ENCODE measurements around the gene KLHL36.

KLHL36 gene

GRCh38 chr16:84609563-84610177, 38.6 kb upstream of the KLHL36 start:
- Histone ChIP-seq H3K4me3 (ENCODE audit: low read length in 2 of 2) (no peak overlapping the region), H2AFZ (ENCODE audit: low read length) (no peak overlapping the region), H3K27me3 (ENCODE audit: control insufficient read depth in 3 of 3, insufficient read depth in 3 of 3, low read depth in 1 of 3, low read length in 3 of 3) (no peaks in the 10 kb centered on the region), H2BK120ac (ENCODE audit: low read depth, low read length) (no peak overlapping the region), H2BK12ac (ENCODE audit: low read length) (no peak overlapping the region), H4K91ac (ENCODE audit: low read depth, low read length, poor library complexity) (no peak overlapping the region), H3K14ac (ENCODE audit: low read length) (no peak overlapping the region), H3K9me3 (replicated peaks in 1 of 2; ENCODE audit: control insufficient read depth in 2 of 2, insufficient read depth in 1 of 2, low read depth in 1 of 2, low read length in 2 of 2) (peaks cover 2 to 32% of the 10 kb centered on the region in 2 donors), H3K79me1 (ENCODE audit: low read depth, low read length) (peaks cover 8% of the 10 kb centered on the region), H3K4me1 (ENCODE audit: control insufficient read depth in 2 of 2, insufficient read depth in 1 of 2, low read depth in 1 of 2, low read length in 2 of 2) (peaks cover 15 to 16% of the 10 kb centered on the region in 2 donors), H3K18ac (ENCODE audit: low read length) (no peak overlapping the region), H3K4me2 (ENCODE audit: insufficient read depth, low read length, poor library complexity, severe bottlenecking) (no peak overlapping the region), H3K36me3 (replicated peaks in 1 of 2; ENCODE audit: control insufficient read depth in 2 of 2, insufficient read depth in 2 of 2, low read length in 2 of 2) (peaks cover 19 to 94% of the 10 kb centered on the region in 2 donors), H3K23ac (ENCODE audit: low read depth, low read length, poor library complexity) (no peak overlapping the region), H2AK5ac (ENCODE audit: low read depth, low read length) (no peak overlapping the region), H2BK5ac (ENCODE audit: low read length) (no peak overlapping the region), H3K9ac (ENCODE audit: low read depth, low read length, poor library complexity) (no peak overlapping the region), H4K8ac (ENCODE audit: low read depth, low read length) (no peak overlapping the region), H2BK15ac (ENCODE audit: low read length) (no peak overlapping the region), H3K27ac (replicated peaks; ENCODE audit: low read length) (no peak overlapping the region), H3K4ac (ENCODE audit: low read length) (no peak overlapping the region)
- no CpG with 5 or more reads among the region's 6 CpGs for WGBS, 2 donors (ENCODE audit: extremely low coverage in 2 of 2, insufficient read length in 2 of 2, insufficient replicate concordance in 1 of 2)
- no peak for DNase-seq (ENCODE audit: low spot score)

- Histone ChIP-seq H3K23ac (ENCODE audit: low read depth, low read length, poor library complexity) (no peak overlapping the region), H2AFZ (ENCODE audit: low read length) (no peak overlapping the region), H2BK120ac (ENCODE audit: low read depth, low read length) (no peak overlapping the region), H2BK15ac (ENCODE audit: low read length) (no peak overlapping the region), H4K91ac (ENCODE audit: low read depth, low read length, poor library complexity) (no peak overlapping the region), H3K4me1 (ENCODE audit: control insufficient read depth in 2 of 2, insufficient read depth in 1 of 2, low read depth in 1 of 2, low read length in 2 of 2) (peaks cover 15 to 17% of the 10 kb centered on the region in 2 donors), H3K36me3 (replicated peaks in 1 of 2; ENCODE audit: control insufficient read depth in 2 of 2, insufficient read depth in 2 of 2, low read length in 2 of 2) (peaks cover 19 to 99% of the 10 kb centered on the region in 2 donors), H2BK12ac (ENCODE audit: low read length) (no peak overlapping the region), H2AK5ac (ENCODE audit: low read depth, low read length) (no peak overlapping the region), H3K4me2 (ENCODE audit: insufficient read depth, low read length, poor library complexity, severe bottlenecking) (no peak overlapping the region), H3K27me3 (ENCODE audit: control insufficient read depth in 3 of 3, insufficient read depth in 3 of 3, low read depth in 1 of 3, low read length in 3 of 3) (no peaks in the 10 kb centered on the region), H3K14ac (ENCODE audit: low read length) (no peak overlapping the region), H3K27ac (replicated peaks; ENCODE audit: low read length) (no peak overlapping the region), H2BK5ac (ENCODE audit: low read length) (no peak overlapping the region), H3K18ac (ENCODE audit: low read length) (no peak overlapping the region), H4K8ac (ENCODE audit: low read depth, low read length) (no peak overlapping the region), H3K4me3 (ENCODE audit: low read length in 2 of 2) (no peak overlapping the region), H3K4ac (ENCODE audit: low read length) (no peak overlapping the region), H3K79me1 (ENCODE audit: low read depth, low read length) (peaks cover 8% of the 10 kb centered on the region), H3K9ac (ENCODE audit: low read depth, low read length, poor library complexity) (no peak overlapping the region), H3K9me3 (replicated peaks in 1 of 2; ENCODE audit: control insufficient read depth in 2 of 2, insufficient read depth in 1 of 2, low read depth in 1 of 2, low read length in 2 of 2) (peaks cover 2 to 30% of the 10 kb centered on the region in 2 donors)
- DNase-seq (ENCODE audit: low spot score), result no peak
- no CpG with 5 or more reads among the region's 1 CpG for WGBS, 2 donors (ENCODE audit: extremely low coverage in 2 of 2, insufficient read length in 2 of 2, insufficient replicate concordance in 1 of 2)
Measured at GRCh38 chr16:84610376-84610775, 37.9 kb upstream of the KLHL36 start.

GRCh38 chr16:84611041-84611440, 37.3 kb upstream of the KLHL36 start:
- peaks cover 22 to 99% of the 10 kb centered on the region in 2 donors for H3K36me3 ChIP-seq (replicated peaks in 1 of 2; ENCODE audit: control insufficient read depth in 2 of 2, insufficient read depth in 2 of 2, low read length in 2 of 2)
- no peaks in the 10 kb centered on the region for H3K27me3 ChIP-seq (ENCODE audit: control insufficient read depth in 3 of 3, insufficient read depth in 3 of 3, low read depth in 1 of 3, low read length in 3 of 3)
- no peak overlapping the region for H2BK15ac ChIP-seq (ENCODE audit: low read length)
- peaks cover 10% of the 10 kb centered on the region for H3K79me1 ChIP-seq (ENCODE audit: low read depth, low read length)
- no peak overlapping the region for H4K91ac ChIP-seq (ENCODE audit: low read depth, low read length, poor library complexity)
- H2AFZ ChIP-seq (ENCODE audit: low read length), result no peak overlapping the region
- no peak overlapping the region for H3K4me2 ChIP-seq (ENCODE audit: insufficient read depth, low read length, poor library complexity, severe bottlenecking)
- H2BK12ac ChIP-seq (ENCODE audit: low read length), result no peak overlapping the region
- H3K9ac ChIP-seq (ENCODE audit: low read depth, low read length, poor library complexity), result no peak overlapping the region
- H3K4ac ChIP-seq (ENCODE audit: low read length), result no peak overlapping the region
- no CpG with 5 or more reads among the region's 4 CpGs for WGBS, 2 donors (ENCODE audit: extremely low coverage in 2 of 2, insufficient read length in 2 of 2, insufficient replicate concordance in 1 of 2)
- no peak overlapping the region for H3K18ac ChIP-seq (ENCODE audit: low read length)
- H3K9me3 ChIP-seq (replicated peaks in 1 of 2; ENCODE audit: control insufficient read depth in 2 of 2, insufficient read depth in 1 of 2, low read depth in 1 of 2, low read length in 2 of 2), result peaks cover 2 to 23% of the 10 kb centered on the region in 2 donors
- H2BK120ac ChIP-seq (ENCODE audit: low read depth, low read length), result no peak overlapping the region
- H4K8ac ChIP-seq (ENCODE audit: low read depth, low read length), result no peak overlapping the region
- no peak for DNase-seq (ENCODE audit: low spot score)
- H3K27ac ChIP-seq (replicated peaks; ENCODE audit: low read length), result no peak overlapping the region
- H3K4me3 ChIP-seq (ENCODE audit: low read length in 2 of 2), result no peak overlapping the region
- H3K4me1 ChIP-seq (ENCODE audit: control insufficient read depth in 2 of 2, insufficient read depth in 1 of 2, low read depth in 1 of 2, low read length in 2 of 2), result peaks cover 21 to 22% of the 10 kb centered on the region in 2 donors
- no peak overlapping the region for H2BK5ac ChIP-seq (ENCODE audit: low read length)
- no peak overlapping the region for H2AK5ac ChIP-seq (ENCODE audit: low read depth, low read length)
- no peak overlapping the region for H3K23ac ChIP-seq (ENCODE audit: low read depth, low read length, poor library complexity)
- no peak overlapping the region for H3K14ac ChIP-seq (ENCODE audit: low read length)

GRCh38 chr16:84612686-84613085, 35.6 kb upstream of the KLHL36 start:
- no CpG with 5 or more reads among the region's 7 CpGs for WGBS, 2 donors (ENCODE audit: extremely low coverage in 2 of 2, insufficient read length in 2 of 2, insufficient replicate concordance in 1 of 2)
- H2BK120ac ChIP-seq (ENCODE audit: low read depth, low read length), result no peak overlapping the region

More at GRCh38 chr16:84612686-84613085, 35.6 kb upstream of the KLHL36 start:
- Histone ChIP-seq H3K23ac (ENCODE audit: low read depth, low read length, poor library complexity) (no peak overlapping the region), H3K9me3 (replicated peaks in 1 of 2; ENCODE audit: control insufficient read depth in 2 of 2, insufficient read depth in 1 of 2, low read depth in 1 of 2, low read length in 2 of 2) (peaks cover 0 to 8% of the 10 kb centered on the region in 2 donors), H3K27ac (replicated peaks; ENCODE audit: low read length) (no peak overlapping the region), H4K91ac (ENCODE audit: low read depth, low read length, poor library complexity) (no peak overlapping the region), H2AFZ (ENCODE audit: low read length) (no peak overlapping the region), H3K18ac (ENCODE audit: low read length) (no peak overlapping the region), H3K4me1 (ENCODE audit: control insufficient read depth in 2 of 2, insufficient read depth in 1 of 2, low read depth in 1 of 2, low read length in 2 of 2) (peaks cover 21 to 26% of the 10 kb centered on the region in 2 donors), H2BK12ac (ENCODE audit: low read length) (no peak overlapping the region), H3K4me3 (ENCODE audit: low read length in 2 of 2) (no peak overlapping the region), H3K79me1 (ENCODE audit: low read depth, low read length) (peaks cover 14% of the 10 kb centered on the region), H4K8ac (ENCODE audit: low read depth, low read length) (no peak overlapping the region), H3K36me3 (replicated peaks in 1 of 2; ENCODE audit: control insufficient read depth in 2 of 2, insufficient read depth in 2 of 2, low read length in 2 of 2) (peaks cover 19 to 91% of the 10 kb centered on the region in 2 donors), H3K9ac (ENCODE audit: low read depth, low read length, poor library complexity) (no peak overlapping the region), H2AK5ac (ENCODE audit: low read depth, low read length) (no peak overlapping the region), H2BK15ac (ENCODE audit: low read length) (no peak overlapping the region), H3K4ac (ENCODE audit: low read length) (no peak overlapping the region), H2BK5ac (ENCODE audit: low read length) (no peak overlapping the region), H3K4me2 (ENCODE audit: insufficient read depth, low read length, poor library complexity, severe bottlenecking) (no peak overlapping the region), H3K14ac (ENCODE audit: low read length) (no peak overlapping the region), H3K27me3 (ENCODE audit: control insufficient read depth in 3 of 3, insufficient read depth in 3 of 3, low read depth in 1 of 3, low read length in 3 of 3) (no peaks in the 10 kb centered on the region)
- DNase-seq (ENCODE audit: low spot score), result no peak
